GM12891 (cell line): Measurements from ENCODE around the gene SLC12A7.

Experiments used
- POLR2A ChIP-seq: IDR thresholded peaks from 2 replicates; pipeline ENCODE4 v1.6.1; 2011; ENCODE audit warnings: low read depth, low read length, control low read depth
- POLR2AphosphoS5 ChIP-seq: IDR thresholded peaks from 2 replicates; pipeline ENCODE4 v1.6.1; 2011; ENCODE audit warnings: low read depth, low read length, control low read depth
- SPI1 ChIP-seq: IDR thresholded peaks from 2 replicates; pipeline ENCODE4 v1.6.1; 2011; ENCODE audit warnings: low read depth, low read length, control low read depth
- TAF1 ChIP-seq: IDR thresholded peaks from 2 replicates; pipeline ENCODE4 v1.6.1; 2011; ENCODE audit warnings: low read depth, low read length, control low read depth

DNA sequence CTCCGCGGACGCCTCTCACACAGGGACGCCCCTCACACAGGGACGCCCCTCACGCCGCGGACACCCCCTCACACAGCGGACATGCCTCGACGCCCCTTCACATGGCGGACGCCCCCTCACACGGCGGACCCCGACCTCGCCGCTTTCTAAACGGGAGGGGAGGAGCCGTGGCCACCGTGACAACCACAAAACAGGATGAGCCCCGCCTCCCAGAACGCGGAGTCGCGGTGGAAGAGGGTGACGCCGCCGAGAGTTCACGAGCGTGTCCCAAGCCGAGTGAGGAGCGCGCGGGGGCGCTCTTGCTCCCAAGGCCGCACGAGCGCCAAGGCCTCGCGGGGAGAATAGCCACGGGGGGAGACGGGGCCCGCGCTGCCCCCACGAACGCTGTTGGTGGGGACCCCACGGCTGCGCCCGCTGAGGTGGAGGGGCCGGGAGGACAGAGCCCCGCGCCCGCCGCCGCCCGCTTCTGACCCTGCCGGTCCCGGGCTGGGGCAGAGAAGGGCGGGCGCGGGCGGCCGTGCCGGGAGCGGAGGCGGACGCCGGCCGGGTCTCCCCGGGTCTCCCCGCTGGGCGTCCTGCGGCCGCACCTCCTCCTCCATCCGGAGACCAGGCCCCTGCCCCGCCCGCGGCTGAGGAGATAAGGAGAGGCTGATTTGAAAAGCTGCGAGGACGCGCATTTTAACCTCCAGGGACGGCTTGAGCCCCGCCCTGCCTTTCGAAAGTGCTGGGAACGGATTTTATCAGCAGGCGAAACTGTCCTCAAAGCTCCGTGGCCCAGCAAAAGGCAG, 107.2 kb downstream of the SLC12A7 start:
- TF ChIP-seq TAF1 (no peak), POLR2AphosphoS5 (no peak), POLR2A (no peak), SPI1 (no peak)
